NCI-H1105 (cell line): Measurements from ENCODE around the gene PDHX.
A peak's percentile ranks its signal among the peaks of the same experiment; 100 is the strongest.

Source experiments
- DNase-seq: peaks from one replicate; lab custom pipeline; 2025; lab: John Stamatoyannopoulos, UW

The PDHX gene

GRCh38 chr11:34994854-34995253 lies 78.4 kb downstream of the PDHX start:
- no peak for DNase-seq

- no peak for DNase-seq
Measured at GRCh38 chr11:34996958-34997357, 80.5 kb downstream of the PDHX start.

GRCh38 chr11:34997952-34998528 lies 81.6 kb downstream of the PDHX start:
- no peak for DNase-seq

GRCh38 chr11:34999453-34999852 lies 83.0 kb downstream of the PDHX start:
- no peak for DNase-seq

GRCh38 chr11:35003186-35003585 lies 86.8 kb downstream of the PDHX start:
- DNase-seq = no peak

GRCh38 chr11:35003658-35004057 lies 87.2 kb downstream of the PDHX start:
- no peak for DNase-seq

GRCh38 chr11:35005141-35005780 lies 88.8 kb downstream of the PDHX start:
- peak; percentile 12 for DNase-seq

GRCh38 chr11:35006389-35007128 lies 90.1 kb downstream of the PDHX start:
- DNase-seq = no peak

GRCh38 chr11:35007277-35007676 lies 90.9 kb downstream of the PDHX start:
- DNase-seq = no peak

GRCh38 chr11:35009191-35009943 lies 92.9 kb downstream of the PDHX start:
- DNase-seq = no peak

- DNase-seq = no peak
Measured at GRCh38 chr11:35009944-35010342, 93.5 kb downstream of the PDHX start.

- no peak for DNase-seq
Measured at GRCh38 chr11:35010654-35011053, 94.2 kb downstream of the PDHX start.

GRCh38 chr11:35011389-35011788 lies 95.0 kb downstream of the PDHX start:
- no peak for DNase-seq

- DNase-seq = no peak
Measured at GRCh38 chr11:35011944-35012343, 95.5 kb downstream of the PDHX start.

- no peak for DNase-seq
Measured at GRCh38 chr11:35012467-35013191, 96.2 kb downstream of the PDHX start.

- DNase-seq = no peak
Measured at GRCh38 chr11:35013514-35014233, 97.3 kb downstream of the PDHX start.

GRCh38 chr11:35014346-35014745 lies 97.9 kb downstream of the PDHX start:
- DNase-seq = no peak

- DNase-seq = no peak
Measured at GRCh38 chr11:35015621-35016387, 99.4 kb downstream of the PDHX start.

GRCh38 chr11:35016916-35017315 lies 100.5 kb downstream of the PDHX start:
- no peak for DNase-seq

GRCh38 chr11:35017528-35018342 lies 101.3 kb downstream of the PDHX start:
- no peak for DNase-seq
